HFFc6 (cell line): ENCODE data around the gene TMEM254. TPM values are rescaled to one million over a fixed set of nuclear protein-coding genes. Genes with fewer than 3 reads are reported as not detected.
A peak's percentile ranks its signal among the peaks of the same experiment; 100 is the strongest.
"Not testable (repeated sequence)": the region's sequence is repeated elsewhere in the genome, so short reads cannot be mapped to it uniquely, and the experiment has no call there.

Source experiments
- DNase-seq: peaks from one replicate; pipeline ENCODE4 v3.0.0-alpha.2; 2018
- H3K27ac Mint-ChIP-seq: 2 replicates; pipeline ENCODE4 v1.8.0; 2020; ENCODE audit warnings: mild to moderate bottlenecking, mixed read lengths
- H3K27me3 Mint-ChIP-seq: 2 replicates; pipeline ENCODE4 v1.8.0; 2021; ENCODE audit warnings: mild to moderate bottlenecking, moderate library complexity, mixed read lengths; ENCODE audit not compliant: insufficient read depth
- H3K36me3 Mint-ChIP-seq: 2 replicates; pipeline ENCODE4 v1.8.0; 2021; ENCODE audit warnings: low read depth, mixed read lengths
- H3K4me1 Mint-ChIP-seq: 2 replicates; pipeline ENCODE4 v1.8.0; 2020; ENCODE audit warnings: low read depth, mixed read lengths
- H3K4me3 Mint-ChIP-seq: 2 replicates; pipeline ENCODE4 v1.8.0; 2020; ENCODE audit warnings: mild to moderate bottlenecking, moderate library complexity, mixed read lengths
- H3K9me3 Mint-ChIP-seq: 2 replicates; pipeline ENCODE4 v1.8.0; 2020; ENCODE audit warnings: mild to moderate bottlenecking, mixed read lengths
- CTCF ChIP-seq: fragments of 200-600 bp; sonication (generic); IDR thresholded peaks from 2 replicates; pipeline ENCODE4 v1.5.0; 2021; ENCODE audit warnings: antibody characterized with exemption, mild to moderate bottlenecking
- total RNA-seq, 6 experiments: library from RNA; stranded (reverse); fragmentation: NEBNext Ultra II Directional; extraction: Animal tissue kit (Norgen Biotek cat#: 25700); gene quantifications; 2 replicates in 1 of 6; 3 replicates in 5 of 6; pipeline ENCODE4 v1.2.3, GENCODE V29; 2021

TMEM254 gene
- total RNA-seq, 6 experiments from 2014 or later, result 11.7 to 14.8 (median 13.7) TPM

GRCh38 chr10:80133206-80133605 is 54.7 kb downstream of the TMEM254 start:
- peak overlapping the region; percentile 63 for H3K27ac Mint-ChIP-seq
- TF ChIP-seq CTCF, result no peak
- H3K27me3 Mint-ChIP-seq, result peaks cover 1% of the 10 kb centered on the region; the same call in 1 of the 2 replicates
- H3K9me3 Mint-ChIP-seq, result no peaks in the 10 kb centered on the region
- H3K4me1 Mint-ChIP-seq, result peaks cover 43% of the 10 kb centered on the region
- no peaks in the 10 kb centered on the region for H3K36me3 Mint-ChIP-seq
- H3K4me3 Mint-ChIP-seq, result peak overlapping the region; percentile 85
- no peak for DNase-seq

GRCh38 chr10:80133687-80134086 is 55.2 kb downstream of the TMEM254 start:
- H3K36me3 Mint-ChIP-seq, H3K27me3 Mint-ChIP-seq, DNase-seq, H3K9me3 Mint-ChIP-seq: not testable (repeated sequence)
- Mint-ChIP-seq H3K27ac (peak overlapping the region; percentile 13; the same call in 1 of the 2 replicates), H3K4me3 (peak overlapping the region; percentile 85), H3K4me1 (peaks cover 44% of the 10 kb centered on the region)

GRCh38 chr10:80136134-80136571 is 57.7 kb downstream of the TMEM254 start:
- peak overlapping the region; percentile 50 for H3K4me3 Mint-ChIP-seq
- peak overlapping the region; percentile 74 for H3K27ac Mint-ChIP-seq
- peaks cover 8% of the 10 kb centered on the region for H3K27me3 Mint-ChIP-seq
- no peaks in the 10 kb centered on the region for H3K36me3 Mint-ChIP-seq
- DNase-seq, result peak; percentile 59
- TF ChIP-seq CTCF, result no peak
- H3K4me1 Mint-ChIP-seq, result peaks cover 44% of the 10 kb centered on the region
- no peaks in the 10 kb centered on the region for H3K9me3 Mint-ChIP-seq

GRCh38 chr10:80137031-80137862 is 58.8 kb downstream of the TMEM254 start:
- Mint-ChIP-seq H3K4me1 (peaks cover 35% of the 10 kb centered on the region), H3K27me3 (peaks cover 8% of the 10 kb centered on the region), H3K36me3 (no peaks in the 10 kb centered on the region), H3K27ac (no peak overlapping the region), H3K4me3 (no peak overlapping the region), H3K9me3 (no peaks in the 10 kb centered on the region)
- no peak for TF ChIP-seq CTCF
- no peak for DNase-seq

GRCh38 chr10:80137920-80138319 is 59.5 kb downstream of the TMEM254 start:
- peaks cover 32% of the 10 kb centered on the region for H3K4me1 Mint-ChIP-seq

More at GRCh38 chr10:80137920-80138319, 59.5 kb downstream of the TMEM254 start:
- Mint-ChIP-seq H3K9me3 (no peaks in the 10 kb centered on the region), H3K4me3 (no peak overlapping the region), H3K27me3 (peaks cover 8% of the 10 kb centered on the region), H3K27ac (peak overlapping the region; percentile 13), H3K36me3 (no peaks in the 10 kb centered on the region)
- TF ChIP-seq CTCF, result no peak
- DNase-seq, result no peak
